GM13976 (cell line): Measurements from ENCODE around the gene CNIH3.

Experiments used
- DNase-seq: peaks from one replicate; pipeline ENCODE4 v3.0.0; 2012; ENCODE audit warnings: low spot score
- in situ Hi-C: fragments of 300-500 bp; cut with MboI; formaldehyde crosslinking; loops from one replicate; pipeline ENCODE4 v1.12.0; 2022; ENCODE audit warnings: low sequenced_read_pairs, mixed read lengths, inconsistent platforms; ENCODE audit not compliant: unreplicated experiment
- TF ChIP-seq, protein P1 (sequence below): IDR thresholded peaks from 2 replicates; pipeline ENCODE4 v1.5.1; 2012; ENCODE audit warnings: borderline replicate concordance, mild to moderate bottlenecking; ENCODE audit not compliant: insufficient read depth; ENCODE audit errors: extremely low read depth, missing control alignments, control extremely low read depth

CNIH3 gene

DNA sequence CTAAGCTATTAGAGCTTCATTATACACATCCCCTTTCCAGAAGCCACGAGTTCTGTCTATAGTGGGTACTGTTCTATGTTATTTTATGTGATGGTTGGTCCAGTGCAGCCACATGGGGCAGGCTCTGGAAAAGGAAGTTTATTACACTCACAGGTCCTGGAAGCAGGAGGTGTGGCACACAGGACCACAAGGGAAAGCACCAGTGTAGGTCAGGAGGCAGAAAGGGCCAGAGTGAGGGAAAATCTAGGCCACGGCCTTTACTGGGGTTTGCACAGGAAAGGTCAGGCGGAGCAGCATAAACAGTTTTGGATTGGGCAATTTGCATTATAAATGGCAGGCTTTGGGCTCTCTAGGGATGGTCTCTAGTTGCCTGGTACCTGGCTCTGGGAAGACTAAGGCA, 21.8 kb upstream of the CNIH3 start:
- TF ChIP-seq, protein P1, sequence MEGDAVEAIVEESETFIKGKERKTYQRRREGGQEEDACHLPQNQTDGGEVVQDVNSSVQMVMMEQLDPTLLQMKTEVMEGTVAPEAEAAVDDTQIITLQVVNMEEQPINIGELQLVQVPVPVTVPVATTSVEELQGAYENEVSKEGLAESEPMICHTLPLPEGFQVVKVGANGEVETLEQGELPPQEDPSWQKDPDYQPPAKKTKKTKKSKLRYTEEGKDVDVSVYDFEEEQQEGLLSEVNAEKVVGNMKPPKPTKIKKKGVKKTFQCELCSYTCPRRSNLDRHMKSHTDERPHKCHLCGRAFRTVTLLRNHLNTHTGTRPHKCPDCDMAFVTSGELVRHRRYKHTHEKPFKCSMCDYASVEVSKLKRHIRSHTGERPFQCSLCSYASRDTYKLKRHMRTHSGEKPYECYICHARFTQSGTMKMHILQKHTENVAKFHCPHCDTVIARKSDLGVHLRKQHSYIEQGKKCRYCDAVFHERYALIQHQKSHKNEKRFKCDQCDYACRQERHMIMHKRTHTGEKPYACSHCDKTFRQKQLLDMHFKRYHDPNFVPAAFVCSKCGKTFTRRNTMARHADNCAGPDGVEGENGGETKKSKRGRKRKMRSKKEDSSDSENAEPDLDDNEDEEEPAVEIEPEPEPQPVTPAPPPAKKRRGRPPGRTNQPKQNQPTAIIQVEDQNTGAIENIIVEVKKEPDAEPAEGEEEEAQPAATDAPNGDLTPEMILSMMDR: no peak
- in situ Hi-C loops: no loop called here

DNA sequence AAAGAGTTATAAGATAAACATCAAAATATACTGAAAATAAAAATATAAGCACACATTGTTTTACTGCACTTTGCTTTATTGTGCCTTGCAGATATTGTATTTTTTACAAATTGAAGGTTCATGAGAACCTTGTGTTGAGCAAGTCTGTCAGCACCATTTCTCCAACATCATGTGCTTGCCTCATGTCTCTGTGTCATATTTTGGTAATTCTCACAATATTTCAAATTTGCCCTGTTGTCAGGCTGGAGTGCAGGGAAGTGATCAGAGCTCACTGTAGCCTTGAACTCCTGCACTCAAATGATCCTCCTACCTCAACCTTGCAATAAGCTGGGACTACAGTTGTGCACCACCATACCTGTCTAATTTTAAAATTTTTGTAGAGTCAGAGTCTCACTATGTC, 21.3 kb upstream of the CNIH3 start:
- TF ChIP-seq, protein P1: no peak
- no peak for DNase-seq
- in situ Hi-C loops: no loop called here

More for the DNA sequence above, 21.8 kb upstream of the CNIH3 start:
- DNase-seq: no peak

DNA sequence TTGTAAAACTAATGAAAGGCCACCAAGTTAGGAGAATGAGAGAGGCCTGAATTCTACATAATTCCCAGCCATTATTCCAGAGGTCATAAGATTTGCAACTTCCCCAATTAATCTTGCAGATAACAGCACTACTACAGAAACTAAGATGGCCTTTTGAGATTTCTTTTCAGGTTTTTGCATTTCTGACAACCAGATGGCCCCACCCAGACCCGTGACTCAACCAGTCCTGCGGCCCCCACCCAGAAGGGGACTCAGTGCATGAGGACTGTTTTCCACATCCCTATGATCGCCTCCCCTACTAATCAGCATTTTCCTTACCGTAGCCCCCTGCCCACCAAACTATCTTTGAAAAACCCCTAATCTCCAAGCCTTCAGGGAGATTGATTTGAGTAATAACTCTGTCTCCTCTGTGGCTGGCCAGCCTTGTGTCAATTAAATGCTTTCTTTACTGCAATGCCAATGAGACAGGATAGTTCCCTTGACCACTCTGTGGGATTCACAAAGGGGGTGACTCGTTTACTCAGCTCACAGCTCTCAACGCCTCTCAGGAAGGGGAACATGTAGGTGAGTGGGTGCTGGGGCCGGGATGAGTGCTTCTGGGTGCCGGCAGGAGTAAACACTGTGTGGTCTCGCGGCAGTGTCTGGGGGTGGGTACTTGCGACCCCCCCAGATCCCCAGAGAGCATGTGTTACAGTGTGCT, 10.5 kb upstream of the CNIH3 start:
- TF ChIP-seq, protein P1: no peak
- in situ Hi-C loops: no loop called here
- no peak for DNase-seq

DNA sequence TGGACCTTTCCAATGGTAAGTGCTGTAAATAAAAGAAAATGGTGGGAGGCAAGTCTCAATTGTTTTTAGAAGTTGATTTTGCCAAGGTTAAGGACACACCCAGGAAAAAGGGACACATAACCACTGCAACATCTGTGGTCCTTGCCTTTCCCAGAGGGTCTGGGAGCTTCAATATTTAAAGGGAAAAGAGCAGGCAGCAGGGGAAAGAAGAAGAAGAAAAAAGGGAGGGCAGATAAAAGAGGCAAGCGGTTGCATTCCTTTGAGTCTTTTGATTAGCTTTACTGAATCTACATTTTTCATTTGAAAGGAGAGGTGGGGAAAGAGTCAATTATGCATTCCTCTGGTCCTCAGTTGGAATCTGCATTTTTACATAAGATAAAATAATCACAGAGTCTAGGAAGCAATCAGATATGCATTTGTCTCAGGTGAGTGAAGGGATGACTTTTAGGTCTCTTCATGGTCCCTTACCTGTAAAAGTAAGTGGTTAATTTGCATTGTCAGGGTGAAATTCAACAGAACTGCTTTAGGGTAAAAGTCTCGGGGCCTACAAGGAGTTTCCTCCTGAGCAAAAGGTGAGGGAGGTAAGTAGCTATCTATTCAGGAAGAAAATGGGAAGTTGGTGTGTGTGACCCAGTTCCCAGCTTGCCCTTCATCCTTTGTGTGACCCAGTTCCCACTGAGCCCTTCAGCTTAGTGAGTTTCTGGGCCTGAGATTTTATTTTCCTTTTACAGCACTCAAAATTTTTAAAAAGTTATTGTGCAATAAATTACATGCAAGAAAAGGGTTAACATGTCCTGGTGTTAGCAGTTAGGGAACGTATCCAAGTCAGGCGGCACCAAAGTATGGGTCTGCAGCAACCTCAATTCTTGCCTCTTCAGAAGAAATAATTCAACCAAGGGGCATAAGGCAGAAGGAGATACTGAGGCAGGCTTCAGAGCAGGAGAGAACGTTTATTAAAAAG, 8.6 kb upstream of the CNIH3 start:
- in situ Hi-C loops: no loop called here
- TF ChIP-seq, protein P1: no peak

DNA sequence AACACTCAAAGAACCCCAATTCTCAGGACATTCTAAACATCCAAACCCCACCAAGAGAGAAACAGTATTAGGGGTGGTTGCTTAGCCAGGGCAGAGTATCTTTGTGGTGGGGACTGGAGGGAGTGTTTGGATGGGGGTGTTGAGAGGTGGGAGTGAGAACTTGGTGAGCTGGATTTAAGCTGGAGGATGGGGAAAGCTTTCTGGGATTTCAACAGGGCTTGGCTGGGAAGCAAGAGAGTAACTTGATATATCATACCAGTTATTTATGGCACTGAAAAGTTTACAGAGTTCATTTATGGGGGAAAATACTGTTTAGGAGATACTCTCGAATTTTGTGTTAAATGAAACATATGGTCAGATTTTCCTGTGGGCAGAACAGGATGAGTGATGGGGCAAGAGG, 6.8 kb upstream of the CNIH3 start:
- no peak for DNase-seq
- in situ Hi-C loops: no loop called here
- TF ChIP-seq, protein P1: no peak

More for the DNA sequence above, 8.6 kb upstream of the CNIH3 start:
- DNase-seq: no peak

DNA sequence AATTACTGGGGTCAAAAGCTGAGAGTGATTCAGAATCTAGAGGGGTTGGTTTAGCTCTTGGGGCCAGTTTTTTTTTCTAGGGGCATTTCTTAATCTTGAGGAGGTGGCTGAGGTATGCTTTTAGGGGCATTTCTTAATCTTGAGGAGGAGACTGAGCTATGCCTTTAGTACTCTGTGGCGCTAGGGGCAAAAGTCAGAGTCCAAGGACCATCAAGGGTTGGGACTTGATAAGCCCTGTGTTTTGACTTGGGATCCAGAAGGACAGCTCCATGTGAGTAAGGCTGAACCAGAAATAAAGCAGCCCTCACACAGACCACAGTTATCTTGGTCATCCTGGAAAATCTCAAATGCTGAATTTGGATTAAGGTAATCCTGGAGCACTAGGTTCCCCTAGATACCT, 3.9 kb upstream of the CNIH3 start:
- TF ChIP-seq, protein P1: no peak
- in situ Hi-C loops: no loop called here
- DNase-seq: no peak
